Measurements from ENCODE around the gene CBX2.

The CBX2 gene

GRCh38 chr17:79808763-79809529 lies 31.0 kb downstream of the CBX2 start:
- ATAC-seq, result 0 out of 3 replicates have a peak, but pooled peaks have one; percentile 4
- TF ChIP-seq ZFP30 (CRISPR knock-in tag; IDR thresholded peaks at IDR 0.05) (no peak), CSDC2 (CRISPR knock-in tag; IDR thresholded peaks at IDR 0.05) (no peak), GLIS3 (CRISPR knock-in tag; IDR thresholded peaks at IDR 0.05) (no peak), CREB5 (CRISPR knock-in tag; IDR thresholded peaks at IDR 0.05; ENCODE audit: low read depth) (no peak), PATZ1 (CRISPR knock-in tag; IDR thresholded peaks at IDR 0.05; ENCODE audit: borderline replicate concordance) (no peak), ARNTL (CRISPR knock-in tag; IDR thresholded peaks at IDR 0.05; ENCODE audit: borderline replicate concordance, low read depth) (no peak), POU6F1 (CRISPR knock-in tag; IDR thresholded peaks at IDR 0.05; ENCODE audit: borderline replicate concordance, low read depth) (no peak)

- no peak for TF ChIP-seq RARB (CRISPR knock-in tag; IDR thresholded peaks at IDR 0.05)
- TF ChIP-seq CSDC2 (CRISPR knock-in tag; IDR thresholded peaks at IDR 0.05), result no peak
- TF ChIP-seq ZFP30 (CRISPR knock-in tag; IDR thresholded peaks at IDR 0.05), result no peak
- TF ChIP-seq ISL1 (CRISPR knock-in tag; IDR thresholded peaks at IDR 0.05), result no peak
- no peak for TF ChIP-seq TSHZ2 (CRISPR knock-in tag; IDR thresholded peaks at IDR 0.05)
- TF ChIP-seq GLIS3 (CRISPR knock-in tag; IDR thresholded peaks at IDR 0.05), result no peak
- TF ChIP-seq POU6F1 (CRISPR knock-in tag; IDR thresholded peaks at IDR 0.05; ENCODE audit: borderline replicate concordance, low read depth), result no peak
- TF ChIP-seq PPARA (CRISPR knock-in tag; IDR thresholded peaks at IDR 0.05; ENCODE audit: borderline replicate concordance), result no peak
- no peak for TF ChIP-seq TOX (CRISPR knock-in tag; IDR thresholded peaks at IDR 0.05; ENCODE audit: borderline replicate concordance)
- no peak for TF ChIP-seq ZNF8 (CRISPR knock-in tag; IDR thresholded peaks at IDR 0.05)
- TF ChIP-seq TCF4 (CRISPR knock-in tag; IDR thresholded peaks at IDR 0.05; ENCODE audit: borderline replicate concordance), result no peak
- TF ChIP-seq SNAI2 (CRISPR knock-in tag; IDR thresholded peaks at IDR 0.05), result no peak
- TF ChIP-seq ZNF565 (CRISPR knock-in tag; conservative IDR thresholded peaks at IDR 0.05; ENCODE audit: low read depth), result no peak
- no peak for TF ChIP-seq PATZ1 (CRISPR knock-in tag; IDR thresholded peaks at IDR 0.05; ENCODE audit: borderline replicate concordance)
- TF ChIP-seq ZFP3 (CRISPR knock-in tag; IDR thresholded peaks at IDR 0.05), result no peak
- TF ChIP-seq CSRNP3 (CRISPR knock-in tag; IDR thresholded peaks at IDR 0.05), result no peak
- TF ChIP-seq ZNF70 (CRISPR knock-in tag; IDR thresholded peaks at IDR 0.05), result no peak
- TF ChIP-seq BACH2 (CRISPR knock-in tag; IDR thresholded peaks at IDR 0.05; ENCODE audit: borderline replicate concordance), result no peak
- no peak for TF ChIP-seq ARNTL (CRISPR knock-in tag; IDR thresholded peaks at IDR 0.05; ENCODE audit: borderline replicate concordance, low read depth)
- TF ChIP-seq ZC3H10 (CRISPR knock-in tag; IDR thresholded peaks at IDR 0.05), result no peak
- no peak for ATAC-seq
Measured at GRCh38 chr17:79809530-79810129, 31.7 kb downstream of the CBX2 start.
